ENCODE results near the gene PHF13. TPM values are rescaled to one million over a fixed set of nuclear protein-coding genes. Genes with fewer than 3 reads are reported as not detected.
"Not testable (repeated sequence)": the region's sequence is repeated elsewhere in the genome, so short reads cannot be mapped to it uniquely, and the experiment has no call there.

The PHF13 gene
- total RNA-seq, 1 donor from 2014 or later = 19.7 TPM

DNA sequence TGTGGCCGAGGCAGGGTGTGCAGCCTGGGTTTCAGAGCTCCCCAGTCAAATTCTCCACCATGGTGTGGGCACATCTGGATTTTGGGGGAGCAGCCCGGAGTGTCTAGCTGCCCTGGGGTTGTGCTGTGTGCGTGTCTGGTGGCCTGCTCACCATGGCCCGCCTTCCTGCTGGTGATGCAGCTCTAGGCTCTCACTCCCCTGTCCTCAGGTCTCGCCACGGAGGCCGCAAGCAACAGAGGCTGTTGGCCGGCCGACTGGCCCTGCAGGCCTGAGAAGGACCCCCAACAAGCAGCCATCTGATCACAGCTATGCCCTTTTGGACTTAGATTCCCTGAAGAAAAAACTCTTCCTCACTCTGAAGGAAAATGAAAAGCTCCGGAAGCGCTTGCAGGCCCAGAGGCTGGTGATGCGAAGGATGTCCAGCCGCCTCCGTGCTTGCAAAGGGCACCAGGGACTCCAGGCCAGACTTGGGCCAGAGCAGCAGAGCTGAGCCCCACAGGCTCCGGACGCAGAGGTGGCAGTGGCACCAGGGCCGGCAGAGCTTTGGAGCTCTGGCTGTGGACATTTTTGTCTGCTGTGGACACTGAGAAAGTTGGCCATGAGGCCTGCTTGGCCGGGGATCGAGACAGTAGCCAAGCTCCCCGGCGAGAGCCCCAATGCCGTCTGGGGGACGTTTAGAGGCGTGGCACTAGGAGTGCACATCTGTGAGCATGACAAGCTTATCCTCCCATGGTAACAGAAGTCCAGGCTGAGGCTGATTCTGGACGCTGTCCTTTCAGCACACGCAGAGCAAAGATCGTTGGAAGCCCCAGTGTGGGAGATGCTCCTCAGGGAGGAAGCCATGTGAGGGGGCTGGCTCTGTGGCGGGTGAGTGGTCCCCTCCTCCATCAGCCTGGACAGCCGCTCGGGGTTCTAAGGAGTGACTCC, 19.3 kb downstream of the PHF13 start:
- Mint-ChIP-seq H3K27ac (no peak overlapping the region), H3K9me3 (no peaks in the 10 kb centered on the region), H3K27me3 (ENCODE audit: low read depth) (no peaks in the 10 kb centered on the region), H3K4me3 (ENCODE audit: low read depth) (no peak overlapping the region), H3K4me1 (ENCODE audit: low read depth) (peaks cover 1% of the 10 kb centered on the region), H3K36me3 (ENCODE audit: low read depth) (peaks cover 50% of the 10 kb centered on the region)
- intact Hi-C loops (cut with micrococcal nuclease) = no loop called here
- no peak for DNase-seq (ENCODE audit: low spot score)

- H3K27ac Mint-ChIP-seq = no peak overlapping the region
- no peak overlapping the region for H3K4me3 Mint-ChIP-seq (ENCODE audit: low read depth)
- intact Hi-C loops (cut with micrococcal nuclease) = no loop called here
- H3K4me1 Mint-ChIP-seq (ENCODE audit: low read depth) = no peaks in the 10 kb centered on the region
- no peaks in the 10 kb centered on the region for H3K9me3 Mint-ChIP-seq
- no peaks in the 10 kb centered on the region for H3K27me3 Mint-ChIP-seq (ENCODE audit: low read depth)
- H3K36me3 Mint-ChIP-seq (ENCODE audit: low read depth) = peaks cover 56% of the 10 kb centered on the region
- DNase-seq (ENCODE audit: low spot score) = no peak
Measured at GRCh38 chr1:6634371-6635052, 21.0 kb downstream of the PHF13 start.

DNA sequence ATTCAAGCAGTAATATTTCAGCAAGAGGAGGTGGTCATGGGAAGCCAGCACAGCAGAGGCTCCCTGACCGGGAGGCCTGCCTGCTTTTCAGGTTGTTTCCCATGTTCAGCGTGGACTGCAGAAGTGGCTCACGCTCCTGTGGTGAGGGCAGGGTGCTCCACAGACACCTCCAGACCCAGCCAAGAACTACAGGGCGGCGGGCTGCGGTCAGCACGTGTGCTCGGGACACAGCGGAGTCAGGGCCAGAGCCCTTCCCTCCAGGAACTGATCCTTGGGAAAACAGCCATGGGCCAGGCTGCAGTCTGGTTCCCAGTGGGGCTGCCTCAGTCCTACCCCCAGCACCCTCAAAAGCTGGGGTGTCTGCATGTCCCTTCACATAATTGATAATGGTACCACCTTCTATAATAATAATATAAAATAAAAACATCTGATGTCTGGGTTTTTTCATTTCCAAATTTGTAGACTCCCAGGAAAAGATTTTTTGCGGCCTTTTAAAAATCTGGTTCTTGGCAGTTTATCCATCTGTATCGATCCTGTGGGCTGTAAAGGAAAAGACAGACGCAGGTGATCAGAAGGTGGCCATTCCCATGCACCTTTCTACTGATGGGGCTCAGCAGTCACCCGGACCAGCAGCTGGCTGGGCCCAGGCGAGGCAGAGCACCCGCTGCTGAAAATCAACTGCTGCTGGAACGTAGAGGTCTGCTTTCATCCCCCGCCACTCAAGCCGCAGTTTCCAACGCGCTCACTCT, 21.8 kb downstream of the PHF13 start:
- Mint-ChIP-seq H3K27me3 (ENCODE audit: low read depth) (no peaks in the 10 kb centered on the region), H3K4me3 (ENCODE audit: low read depth) (no peak overlapping the region), H3K36me3 (ENCODE audit: low read depth) (peaks cover 54% of the 10 kb centered on the region), H3K27ac (no peak overlapping the region), H3K4me1 (ENCODE audit: low read depth) (no peaks in the 10 kb centered on the region), H3K9me3 (no peaks in the 10 kb centered on the region)
- no peak for DNase-seq (ENCODE audit: low spot score)
- intact Hi-C loops (cut with micrococcal nuclease) = no loop called here

GRCh38 chr1:6635910-6636760, 22.6 kb downstream of the PHF13 start:
- H3K4me1 Mint-ChIP-seq (ENCODE audit: low read depth) = no peaks in the 10 kb centered on the region
- H3K4me3 Mint-ChIP-seq (ENCODE audit: low read depth) = no peak overlapping the region
- intact Hi-C loops (cut with micrococcal nuclease) = no loop called here
- H3K36me3 Mint-ChIP-seq (ENCODE audit: low read depth) = peaks cover 59% of the 10 kb centered on the region
- no peak for DNase-seq (ENCODE audit: low spot score)
- H3K27me3 Mint-ChIP-seq (ENCODE audit: low read depth) = no peaks in the 10 kb centered on the region
- H3K27ac Mint-ChIP-seq = no peak overlapping the region
- H3K9me3 Mint-ChIP-seq = no peaks in the 10 kb centered on the region

DNA sequence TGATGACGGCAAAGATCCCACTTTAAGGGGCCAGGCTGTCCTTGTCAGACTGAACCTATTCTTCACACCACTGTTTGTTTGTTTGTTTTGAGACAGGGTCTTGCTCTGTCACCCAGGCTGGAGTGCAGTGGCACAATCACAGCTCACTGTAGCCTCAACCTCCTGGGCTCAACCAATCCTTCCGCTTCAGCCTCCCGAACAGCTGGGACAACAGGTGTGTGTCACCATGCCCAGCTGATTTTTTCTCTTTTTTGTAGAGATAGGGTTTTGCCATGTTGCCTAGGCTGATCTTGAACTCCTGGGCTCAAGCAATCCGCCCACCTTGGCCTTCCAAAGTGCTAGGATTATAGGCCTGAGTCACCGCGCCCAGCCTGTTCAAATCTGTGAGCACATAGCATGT, 23.2 kb downstream of the PHF13 start:
- H3K4me3 Mint-ChIP-seq (ENCODE audit: low read depth); H3K4me1 Mint-ChIP-seq (ENCODE audit: low read depth); intact Hi-C loops (cut with micrococcal nuclease); H3K27me3 Mint-ChIP-seq (ENCODE audit: low read depth); H3K27ac Mint-ChIP-seq; DNase-seq (ENCODE audit: low spot score); H3K9me3 Mint-ChIP-seq: not testable (repeated sequence)
- peaks cover 64% of the 10 kb centered on the region for H3K36me3 Mint-ChIP-seq (ENCODE audit: low read depth)

DNA sequence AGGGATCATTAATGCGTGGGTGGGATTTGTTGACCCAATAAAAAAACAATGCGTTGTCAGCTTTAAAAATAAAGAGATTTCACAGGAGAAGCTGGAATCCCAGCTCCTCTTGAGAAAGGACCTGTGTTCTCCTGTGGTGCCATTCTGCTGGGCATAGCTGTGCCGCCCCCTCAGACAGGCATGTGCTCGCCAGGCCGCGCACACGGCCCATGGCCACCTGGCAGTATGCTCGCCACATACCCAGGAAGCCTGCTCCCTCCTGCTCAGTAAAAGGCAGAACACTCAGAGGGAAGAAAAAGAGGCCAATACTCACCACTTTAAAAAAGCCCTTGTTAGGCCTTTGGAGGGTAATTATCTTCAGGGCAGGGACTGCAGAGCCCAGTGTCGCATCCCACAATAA, 24.2 kb downstream of the PHF13 start:
- H3K4me1 Mint-ChIP-seq (ENCODE audit: low read depth) = no peaks in the 10 kb centered on the region
- H3K27ac Mint-ChIP-seq = no peak overlapping the region
- no peak for DNase-seq (ENCODE audit: low spot score)
- no peak overlapping the region for H3K4me3 Mint-ChIP-seq (ENCODE audit: low read depth)
- peaks cover 71% of the 10 kb centered on the region for H3K36me3 Mint-ChIP-seq (ENCODE audit: low read depth)
- intact Hi-C loops (cut with micrococcal nuclease) = no loop called here
- H3K27me3 Mint-ChIP-seq (ENCODE audit: low read depth) = no peaks in the 10 kb centered on the region
- H3K9me3 Mint-ChIP-seq = no peaks in the 10 kb centered on the region

- Mint-ChIP-seq H3K36me3 (ENCODE audit: low read depth) (peaks cover 71% of the 10 kb centered on the region), H3K4me1 (ENCODE audit: low read depth) (no peaks in the 10 kb centered on the region), H3K9me3 (no peaks in the 10 kb centered on the region), H3K27me3 (ENCODE audit: low read depth) (no peaks in the 10 kb centered on the region), H3K4me3 (ENCODE audit: low read depth) (no peak overlapping the region), H3K27ac (no peak overlapping the region)
- intact Hi-C loops (cut with micrococcal nuclease) = no loop called here
- no peak for DNase-seq (ENCODE audit: low spot score)
Measured at GRCh38 chr1:6638226-6638625, 24.7 kb downstream of the PHF13 start.

DNA sequence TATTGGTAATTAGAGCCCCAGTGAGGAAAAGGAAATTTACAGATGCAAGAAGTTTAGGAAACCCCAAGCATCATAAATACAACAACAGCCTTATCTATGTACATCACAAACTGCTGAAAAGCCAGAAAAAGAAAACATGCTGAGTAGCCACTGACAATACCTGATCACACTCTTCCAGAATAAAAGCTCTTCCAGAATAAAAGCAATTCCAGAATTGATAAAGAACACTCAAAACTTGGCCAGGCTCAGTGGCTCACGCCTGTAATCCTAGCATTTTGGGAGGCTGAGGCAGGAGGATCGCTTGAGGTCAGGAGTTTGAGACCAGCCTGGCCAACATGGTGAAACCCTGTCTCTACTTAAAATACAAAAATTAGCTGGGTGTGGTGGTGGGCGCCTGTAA, 27.3 kb downstream of the PHF13 start:
- intact Hi-C loops (cut with micrococcal nuclease); H3K27me3 Mint-ChIP-seq (ENCODE audit: low read depth); H3K4me1 Mint-ChIP-seq (ENCODE audit: low read depth); DNase-seq (ENCODE audit: low spot score); H3K4me3 Mint-ChIP-seq (ENCODE audit: low read depth); H3K9me3 Mint-ChIP-seq; H3K27ac Mint-ChIP-seq: not testable (repeated sequence)
- H3K36me3 Mint-ChIP-seq (ENCODE audit: low read depth) = peaks cover 58% of the 10 kb centered on the region

GRCh38 chr1:6645018-6645417, 31.5 kb downstream of the PHF13 start:
- H3K9me3 Mint-ChIP-seq = no peaks in the 10 kb centered on the region
- H3K4me3 Mint-ChIP-seq (ENCODE audit: low read depth) = no peak overlapping the region
- intact Hi-C loops (cut with micrococcal nuclease) = no loop called here
- no peaks in the 10 kb centered on the region for H3K27me3 Mint-ChIP-seq (ENCODE audit: low read depth)
- peaks cover 33% of the 10 kb centered on the region for H3K36me3 Mint-ChIP-seq (ENCODE audit: low read depth)
- no peak overlapping the region for H3K27ac Mint-ChIP-seq
- DNase-seq (ENCODE audit: low spot score) = no peak
- no peaks in the 10 kb centered on the region for H3K4me1 Mint-ChIP-seq (ENCODE audit: low read depth)

DNA sequence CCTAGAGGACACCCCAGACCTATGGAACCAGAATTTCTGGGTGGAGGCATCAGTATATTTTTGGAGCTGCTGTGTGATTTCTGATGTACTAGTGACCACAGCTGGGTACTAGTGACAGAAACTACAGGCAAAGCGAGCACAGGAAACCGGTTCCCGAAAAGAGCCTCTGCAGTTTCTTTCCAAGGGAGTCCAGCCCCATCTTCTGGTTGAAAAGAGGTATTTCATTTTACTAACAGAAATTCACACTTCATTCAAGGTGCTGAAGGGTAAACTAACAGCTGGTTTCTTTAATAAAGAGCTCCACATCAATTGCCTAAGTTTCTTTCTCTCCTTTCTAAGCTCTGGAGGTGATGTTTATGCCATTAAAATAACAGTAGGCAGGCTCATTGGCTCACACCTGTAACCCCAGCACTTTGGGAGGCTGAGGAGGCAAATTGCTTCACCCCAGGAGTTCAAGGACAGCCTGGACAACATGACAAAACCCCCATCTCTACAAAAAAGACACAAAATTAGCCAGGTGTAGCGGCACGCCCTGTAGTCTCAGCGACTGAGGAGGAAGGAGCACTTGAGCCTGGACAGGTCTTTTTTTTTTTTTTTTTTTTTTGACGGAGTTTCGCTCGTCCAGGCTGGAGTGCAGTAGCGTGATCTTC, 33.1 kb downstream of the PHF13 start:
- Mint-ChIP-seq H3K9me3 (no peaks in the 10 kb centered on the region), H3K4me1 (ENCODE audit: low read depth) (no peaks in the 10 kb centered on the region), H3K27me3 (ENCODE audit: low read depth) (no peaks in the 10 kb centered on the region), H3K36me3 (ENCODE audit: low read depth) (peaks cover 25% of the 10 kb centered on the region), H3K4me3 (ENCODE audit: low read depth) (no peak overlapping the region), H3K27ac (no peak overlapping the region)
- intact Hi-C loops (cut with micrococcal nuclease) = loop anchor here (1.0 kb wide), 1 partner anchor 160 kb away; no protein-coding TSS in a partner anchor
- no peak for DNase-seq (ENCODE audit: low spot score)

DNA sequence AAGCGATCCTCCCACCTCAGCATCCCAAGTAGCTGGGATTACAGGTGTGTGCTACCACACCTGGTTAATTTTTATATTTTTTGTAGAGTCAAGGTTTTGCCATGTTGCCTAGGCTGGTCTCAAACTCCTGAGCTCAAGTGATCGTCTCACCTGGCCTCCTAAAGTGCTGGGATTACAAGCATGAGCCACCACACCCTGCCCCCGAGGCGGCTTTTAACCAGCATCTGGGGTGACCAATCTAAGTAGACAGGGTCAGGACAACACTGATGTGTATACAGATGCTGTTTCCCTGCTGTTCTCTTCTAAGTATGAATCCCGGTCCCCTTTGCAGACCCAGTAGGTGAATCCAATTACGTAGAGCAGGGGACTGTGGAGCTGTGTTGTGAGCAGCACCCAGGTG, 35.0 kb downstream of the PHF13 start:
- H3K4me3 Mint-ChIP-seq (ENCODE audit: low read depth) = no peak overlapping the region
- H3K9me3 Mint-ChIP-seq = no peaks in the 10 kb centered on the region
- intact Hi-C loops (cut with micrococcal nuclease) = no loop called here

DNA sequence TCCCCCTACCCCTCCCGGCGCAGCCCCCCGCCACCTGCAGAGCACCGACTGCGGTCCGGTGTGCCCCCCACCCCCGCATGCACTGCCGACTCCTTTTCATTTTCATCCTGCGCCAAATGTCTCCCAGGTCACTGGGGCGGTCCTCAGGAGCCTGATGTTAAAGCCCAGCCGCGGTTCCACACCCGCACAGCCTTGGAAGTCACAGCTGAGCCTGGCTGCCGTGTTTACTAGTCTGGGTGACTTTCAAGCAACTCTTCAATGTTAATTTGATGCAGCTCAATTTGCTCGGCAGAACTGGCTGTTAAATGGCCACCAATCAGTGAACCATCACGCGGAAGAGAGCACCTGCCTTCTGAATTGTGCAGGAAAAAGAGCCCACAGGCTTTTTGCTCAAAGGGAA, 38.4 kb downstream of the PHF13 start:
- Mint-ChIP-seq H3K27me3 (ENCODE audit: low read depth) (no peaks in the 10 kb centered on the region), H3K4me3 (ENCODE audit: low read depth) (no peak overlapping the region), H3K4me1 (ENCODE audit: low read depth) (no peaks in the 10 kb centered on the region), H3K27ac (no peak overlapping the region), H3K36me3 (ENCODE audit: low read depth) (peaks cover 20% of the 10 kb centered on the region), H3K9me3 (no peaks in the 10 kb centered on the region)
- intact Hi-C loops (cut with micrococcal nuclease) = no loop called here
- no peak for DNase-seq (ENCODE audit: low spot score)

More for the DNA sequence above, 35.0 kb downstream of the PHF13 start:
- Mint-ChIP-seq H3K4me1 (ENCODE audit: low read depth) (no peaks in the 10 kb centered on the region), H3K27me3 (ENCODE audit: low read depth) (no peaks in the 10 kb centered on the region), H3K36me3 (ENCODE audit: low read depth) (peaks cover 24% of the 10 kb centered on the region), H3K27ac (no peak overlapping the region)
- no peak for DNase-seq (ENCODE audit: low spot score)
